HG02938 (cell line): ENCODE results near the gene HTR1A.

Experiments used
- ATAC-seq: cut with Tn5 transposase; IDR thresholded peaks from one replicate; pipeline ENCODE4 v1.9.1; 2021; ENCODE audit warnings: mild to moderate bottlenecking, moderate library complexity; ENCODE audit not compliant: unreplicated experiment

HTR1A gene

DNA sequence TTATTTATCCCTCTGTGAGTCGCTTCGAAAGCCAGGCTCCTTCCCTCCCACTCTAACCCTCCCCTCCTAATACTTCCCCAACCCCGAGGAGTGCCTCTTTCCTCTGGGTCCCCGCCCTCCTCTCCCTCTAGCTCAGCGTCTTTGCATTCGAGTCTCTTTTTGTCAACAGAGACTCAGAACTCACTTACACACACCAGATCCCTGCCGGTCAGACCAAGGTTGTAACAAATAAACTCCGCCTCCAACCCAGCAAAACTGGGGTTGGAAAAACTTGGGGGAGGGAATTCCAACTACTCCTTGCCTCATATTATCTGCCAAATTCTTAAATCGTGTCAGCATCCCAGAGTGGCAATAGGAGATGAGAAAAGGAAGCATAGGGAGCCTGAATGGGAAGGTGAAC is at the start of gene HTR1A:
Gene HTR1A, minus strand, starts transcription at position 167 of the 400 bp plus-strand sequence. CDS start 726 bp downstream, outside the sequence.
- no peak for ATAC-seq

GRCh38 chr5:64003966-64004365 is 41.7 kb upstream of the HTR1A start:
- no peak for ATAC-seq

DNA sequence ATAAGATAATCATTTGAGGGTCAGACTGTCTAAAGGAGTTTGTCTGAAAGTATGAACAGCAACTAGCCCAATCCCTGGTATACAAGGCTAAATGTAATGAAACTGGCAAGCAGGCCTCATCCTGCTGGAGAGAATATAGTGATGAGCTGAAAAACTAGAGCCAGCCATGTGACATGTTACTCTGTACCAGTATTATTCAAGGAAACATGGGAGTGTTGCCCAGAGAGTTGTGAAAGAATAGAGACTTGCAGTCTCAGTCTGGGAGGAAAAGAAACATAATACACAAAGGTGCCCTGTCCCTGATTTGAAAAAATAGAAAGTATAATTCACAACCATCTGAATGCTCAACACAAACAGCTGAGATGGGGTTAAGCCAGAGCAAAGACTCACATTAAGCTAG is 37.9 kb upstream of the HTR1A start:
- no peak for ATAC-seq

DNA sequence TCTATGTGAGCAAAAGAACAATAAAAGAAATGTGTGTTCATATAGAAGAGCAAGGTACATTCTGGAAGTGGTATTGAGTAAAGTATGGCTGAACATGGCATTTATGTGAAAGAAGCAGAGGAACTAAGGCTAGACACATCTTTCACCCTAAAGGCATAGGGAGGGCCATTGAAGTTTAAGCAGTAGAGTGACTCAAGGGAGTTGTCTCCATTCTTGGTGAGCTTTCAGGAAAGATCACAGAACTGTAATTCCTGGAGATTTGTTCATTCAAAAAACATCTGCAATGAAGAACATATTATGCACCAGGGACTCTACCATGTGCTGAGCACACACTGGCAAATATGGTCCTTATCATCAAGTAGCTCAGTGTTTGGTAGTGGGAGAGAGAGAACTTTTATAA is 24.8 kb upstream of the HTR1A start:
- ATAC-seq, result no peak

DNA sequence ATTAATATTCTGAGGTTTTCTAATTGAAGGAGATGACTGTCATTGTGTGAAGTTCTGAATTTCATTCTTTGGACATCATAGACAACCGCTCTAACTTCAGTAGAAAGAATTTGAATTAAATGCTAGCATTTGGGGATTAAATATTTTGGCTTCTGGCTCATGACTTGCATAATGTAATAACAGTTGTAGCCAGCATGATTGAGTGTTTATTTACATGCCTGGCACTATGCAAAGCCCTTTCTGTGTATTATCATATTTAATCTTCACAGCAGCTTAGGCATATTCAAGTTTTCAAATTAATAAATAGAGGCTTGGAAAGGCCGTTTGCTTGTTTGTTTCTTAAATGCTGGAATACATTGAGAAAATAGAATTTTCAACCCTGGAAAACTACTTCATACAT is 19.6 kb upstream of the HTR1A start:
- no peak for ATAC-seq

GRCh38 chr5:63963926-63964325 is 1.7 kb upstream of the HTR1A start:
- no peak for ATAC-seq

GRCh38 chr5:63963080-63963735 is 963 bp upstream of the HTR1A start:
- ATAC-seq, result peak; percentile 89

- no peak for ATAC-seq
Observed at GRCh38 chr5:63961598-63962161, 565 bp downstream of the HTR1A start.

- no peak for ATAC-seq
Observed at GRCh38 chr5:63961125-63961597, 1.1 kb downstream of the HTR1A start.

DNA sequence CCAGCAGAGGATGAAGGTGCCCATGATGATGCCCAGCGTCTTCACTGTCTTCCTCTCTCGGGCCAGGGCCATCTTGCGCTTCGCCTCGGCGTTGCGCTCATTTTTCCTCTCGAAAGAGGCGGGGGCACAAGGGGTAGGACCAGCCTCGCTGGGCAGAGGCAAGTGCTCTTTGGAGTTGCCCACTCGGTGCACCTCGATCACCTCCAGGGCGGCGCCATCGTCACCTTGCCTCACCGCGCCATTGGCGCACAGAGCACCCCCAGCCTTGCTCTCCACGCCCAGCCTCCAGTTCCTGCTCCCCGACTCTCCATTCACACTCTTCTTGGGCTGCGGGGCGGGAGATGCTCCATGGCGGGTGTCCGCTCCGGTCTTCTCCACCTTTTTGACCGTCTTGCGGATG is 1.6 kb downstream of the HTR1A start:
- ATAC-seq, result no peak

DNA sequence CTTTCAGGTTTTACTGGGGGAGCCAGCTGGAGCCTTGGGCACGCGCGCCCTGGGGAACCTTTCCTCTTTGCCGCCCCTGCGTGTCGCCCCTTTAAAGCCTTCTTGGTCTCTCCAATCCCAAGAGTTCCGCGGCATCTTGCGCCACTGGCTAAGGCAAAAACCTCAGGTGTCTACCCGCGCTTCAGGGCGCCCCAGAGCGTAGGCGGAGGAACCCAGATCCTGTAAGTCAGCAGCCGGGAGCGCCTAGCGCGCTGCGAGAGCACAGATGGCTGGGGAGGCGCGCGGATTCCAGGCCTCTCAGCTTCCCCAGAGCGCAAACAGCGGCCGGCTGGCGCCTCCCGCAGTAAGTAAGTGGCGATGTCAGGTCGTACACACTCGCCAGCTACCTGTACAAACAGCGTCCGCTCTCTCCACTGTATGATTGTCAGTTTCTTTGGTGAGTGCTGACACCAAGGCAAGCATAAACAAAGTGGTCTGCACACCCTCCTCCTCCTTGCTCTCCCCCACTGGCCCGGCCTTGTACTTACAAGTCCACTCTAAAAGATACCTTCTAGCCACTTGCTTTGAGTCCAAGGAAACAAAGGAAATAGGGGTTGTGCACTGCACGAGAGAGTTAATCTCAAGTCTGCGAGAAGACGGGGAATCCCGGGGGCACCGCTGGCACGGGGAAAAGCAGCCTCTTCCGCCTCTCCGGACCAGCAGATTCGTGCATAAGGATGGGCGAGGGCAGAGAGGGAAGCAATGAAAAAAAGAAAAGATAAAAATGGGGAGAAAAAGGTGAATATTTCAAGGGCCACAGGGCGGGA is 2.9 kb downstream of the HTR1A start:
- ATAC-seq, result no peak

- no peak for ATAC-seq
Observed at GRCh38 chr5:63958654-63959053, 3.6 kb downstream of the HTR1A start.

- ATAC-seq, result no peak
Observed at GRCh38 chr5:63957617-63958016, 4.6 kb downstream of the HTR1A start.

- no peak for ATAC-seq
Observed at GRCh38 chr5:63953217-63953616, 9.0 kb downstream of the HTR1A start.

DNA sequence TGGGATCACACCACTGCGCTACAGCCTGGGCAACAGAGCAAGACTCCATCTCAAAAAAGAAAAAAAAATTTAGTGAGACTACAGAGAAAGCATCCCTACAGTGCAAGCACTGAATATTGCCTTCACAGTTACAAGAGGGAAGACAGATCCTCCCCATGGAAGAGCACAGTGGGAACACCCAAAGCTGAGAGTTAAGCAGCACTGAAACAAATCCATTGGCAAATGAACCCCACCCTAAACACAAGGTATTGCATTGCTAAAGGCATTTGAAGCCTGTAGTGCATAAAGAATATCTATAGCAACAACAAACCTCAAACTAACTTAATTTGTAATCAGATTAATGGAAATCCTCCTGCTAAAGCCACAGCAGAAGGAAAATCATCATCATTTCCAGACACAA is 27.1 kb downstream of the HTR1A start:
- ATAC-seq, result no peak

GRCh38 chr5:63931836-63932235 is 30.4 kb downstream of the HTR1A start:
- no peak for ATAC-seq

DNA sequence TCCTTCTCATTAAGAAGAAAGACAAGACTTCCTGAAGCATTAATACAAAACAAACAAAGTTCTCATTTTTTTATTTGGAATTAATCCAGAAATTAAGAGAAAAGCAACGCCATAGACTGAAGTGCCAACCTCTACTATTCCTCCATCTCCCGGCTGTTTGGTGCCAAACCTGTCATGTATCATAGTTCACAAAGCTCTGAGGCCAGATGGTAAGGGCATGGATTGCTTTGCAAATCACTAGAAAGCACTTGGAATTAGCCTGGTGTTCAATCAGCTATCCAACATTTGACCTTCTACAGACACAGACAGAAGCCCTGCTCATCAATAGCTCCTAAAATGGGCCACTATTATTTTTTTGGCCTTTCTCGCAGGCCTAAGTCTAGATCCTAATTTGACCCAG is 33.8 kb downstream of the HTR1A start:
- no peak for ATAC-seq

GRCh38 chr5:63923914-63924313 is 38.3 kb downstream of the HTR1A start:
- no peak for ATAC-seq

DNA sequence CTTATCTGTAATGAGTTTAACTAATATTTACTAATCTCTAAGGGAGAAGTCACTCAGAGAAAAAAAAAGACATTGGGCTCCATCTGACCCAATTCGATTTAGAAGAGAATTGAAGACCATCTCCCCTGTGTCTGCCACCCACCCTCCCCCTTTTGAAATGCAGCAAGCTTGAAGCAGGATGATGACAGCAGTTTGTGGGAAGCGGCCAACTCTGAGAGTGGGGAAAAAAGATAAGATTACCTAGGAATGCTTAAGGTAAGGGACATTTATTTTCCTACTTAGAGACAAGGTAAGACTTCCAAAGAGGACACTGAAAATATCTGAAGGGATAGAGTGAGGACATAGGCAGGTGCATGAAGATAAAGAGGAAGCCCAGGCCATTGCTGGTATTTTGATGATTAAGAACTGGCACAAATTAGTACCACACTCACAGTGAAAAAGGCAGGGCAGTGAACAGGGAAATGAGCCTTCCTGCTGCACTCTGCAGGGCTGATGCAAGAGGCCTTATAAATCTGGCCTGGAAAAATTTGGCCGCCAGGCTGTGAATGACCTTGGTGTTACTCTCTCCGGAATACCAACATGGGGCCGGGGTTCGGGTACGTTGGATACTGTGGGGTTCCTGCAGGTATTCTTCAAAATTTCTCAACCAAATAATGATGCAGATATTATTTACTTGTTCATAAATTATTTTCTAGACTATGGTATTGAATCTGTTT is 42.3 kb downstream of the HTR1A start:
- ATAC-seq, result no peak

DNA sequence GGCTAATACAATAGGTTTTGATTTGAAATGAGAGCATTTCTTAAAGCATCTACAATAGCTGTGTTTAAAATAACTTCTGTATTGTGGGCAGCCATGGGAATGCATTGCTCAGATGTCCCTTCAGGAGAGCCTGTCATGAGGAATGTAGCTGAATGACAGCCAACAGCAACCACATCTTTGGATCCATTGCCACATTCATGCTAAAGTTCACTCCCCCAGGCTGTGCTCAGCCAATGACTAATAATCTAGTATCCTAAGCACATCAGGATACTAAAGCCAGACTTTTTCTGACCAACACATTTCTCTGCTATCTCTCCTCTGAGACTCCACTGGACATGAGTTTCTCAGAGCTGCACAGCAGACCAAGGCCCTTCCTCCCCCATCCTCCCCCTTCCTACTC is 45.5 kb downstream of the HTR1A start:
- ATAC-seq, result no peak

GRCh38 chr5:63911871-63912270 is 50.4 kb downstream of the HTR1A start:
- ATAC-seq, result no peak
